HG02852 (cell line): ENCODE results near the gene SMC1B.
"Not testable (repeated sequence)": the region's sequence is repeated elsewhere in the genome, so short reads cannot be mapped to it uniquely, and the experiment has no call there.

Source experiments
- ATAC-seq: cut with Tn5 transposase; IDR thresholded peaks from one replicate; pipeline ENCODE4 v1.9.1; 2021; ENCODE audit warnings: mild to moderate bottlenecking, moderate library complexity; ENCODE audit not compliant: unreplicated experiment

SMC1B gene

GRCh38 chr22:45444168-45444567 is 30.8 kb upstream of the SMC1B start:
- ATAC-seq, result no peak

- ATAC-seq, result no peak
These were observed 28.7 kb upstream of the SMC1B start for GRCh38 chr22:45442116-45442515.

- no peak for ATAC-seq
These were observed 27.7 kb upstream of the SMC1B start for GRCh38 chr22:45441138-45441537.

DNA sequence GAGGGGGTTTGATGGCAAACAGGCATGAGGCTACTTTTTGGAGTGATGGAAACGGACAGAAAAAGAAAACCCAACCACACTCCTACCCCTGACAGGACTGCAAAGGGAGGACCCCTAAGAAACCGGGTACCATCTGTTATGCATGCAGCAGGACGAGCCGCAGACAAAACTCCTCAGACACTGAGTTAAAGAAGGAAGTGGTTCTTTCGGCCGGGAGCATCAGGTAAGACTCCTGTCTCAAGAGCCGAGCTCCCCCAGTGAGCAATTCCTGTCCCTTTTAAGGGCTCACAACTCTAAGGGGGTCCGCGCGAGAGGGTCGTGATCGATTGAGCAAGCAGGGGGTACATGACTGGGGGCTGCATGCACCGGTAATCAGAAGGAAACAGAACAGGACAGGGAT is 27.3 kb upstream of the SMC1B start:
- not testable (repeated sequence) for ATAC-seq

- no peak for ATAC-seq
These were observed 24.9 kb upstream of the SMC1B start for GRCh38 chr22:45438336-45438735.

- not testable (repeated sequence) for ATAC-seq
These were observed 23.6 kb upstream of the SMC1B start for GRCh38 chr22:45436871-45437517.

- ATAC-seq, result no peak
These were observed 22.2 kb upstream of the SMC1B start for GRCh38 chr22:45435544-45436139.

GRCh38 chr22:45434981-45435380 is 21.6 kb upstream of the SMC1B start:
- ATAC-seq, result no peak

DNA sequence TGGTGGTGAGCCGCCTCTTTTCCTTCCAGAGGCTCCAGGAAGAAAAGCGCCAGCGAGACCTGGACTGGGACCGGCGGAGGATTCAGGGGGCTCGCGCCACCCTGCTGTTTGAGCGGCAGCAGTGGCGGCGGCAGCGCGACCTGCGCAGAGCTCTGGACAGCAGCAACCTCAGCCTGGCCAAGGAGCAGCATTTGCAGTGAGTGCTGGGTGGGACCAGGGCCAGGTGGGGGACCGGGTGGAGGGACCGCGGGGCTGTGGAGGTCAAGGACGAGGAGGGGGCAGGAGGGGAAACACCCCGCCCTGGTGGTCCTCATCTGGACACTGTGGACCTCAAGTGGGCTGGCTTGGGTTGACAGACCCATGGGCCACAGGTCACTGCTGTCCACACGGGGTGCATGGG is 17.5 kb upstream of the SMC1B start:
- ATAC-seq, result no peak

GRCh38 chr22:45429981-45430775 is 16.8 kb upstream of the SMC1B start:
- no peak for ATAC-seq

DNA sequence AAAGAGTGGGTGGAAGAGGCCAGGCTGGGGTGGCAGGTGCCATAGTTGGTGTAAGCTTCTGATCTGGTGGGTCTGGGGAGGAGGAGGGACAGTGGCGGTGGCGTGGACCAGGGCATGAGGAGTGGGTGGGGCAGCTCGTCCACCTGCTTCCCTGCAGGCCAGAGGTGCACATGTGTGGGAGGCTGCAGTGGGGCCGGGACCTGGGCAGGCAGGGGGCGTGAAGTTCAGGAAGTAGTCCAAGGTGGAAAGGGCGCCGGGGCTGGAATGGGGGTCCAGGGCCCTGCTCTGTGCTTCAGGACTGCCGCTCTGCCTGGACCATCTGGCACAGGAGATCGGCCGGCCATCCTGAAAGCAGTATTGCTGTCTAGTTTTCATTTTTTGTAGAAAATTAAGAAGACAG is 16.0 kb upstream of the SMC1B start:
- no peak for ATAC-seq

DNA sequence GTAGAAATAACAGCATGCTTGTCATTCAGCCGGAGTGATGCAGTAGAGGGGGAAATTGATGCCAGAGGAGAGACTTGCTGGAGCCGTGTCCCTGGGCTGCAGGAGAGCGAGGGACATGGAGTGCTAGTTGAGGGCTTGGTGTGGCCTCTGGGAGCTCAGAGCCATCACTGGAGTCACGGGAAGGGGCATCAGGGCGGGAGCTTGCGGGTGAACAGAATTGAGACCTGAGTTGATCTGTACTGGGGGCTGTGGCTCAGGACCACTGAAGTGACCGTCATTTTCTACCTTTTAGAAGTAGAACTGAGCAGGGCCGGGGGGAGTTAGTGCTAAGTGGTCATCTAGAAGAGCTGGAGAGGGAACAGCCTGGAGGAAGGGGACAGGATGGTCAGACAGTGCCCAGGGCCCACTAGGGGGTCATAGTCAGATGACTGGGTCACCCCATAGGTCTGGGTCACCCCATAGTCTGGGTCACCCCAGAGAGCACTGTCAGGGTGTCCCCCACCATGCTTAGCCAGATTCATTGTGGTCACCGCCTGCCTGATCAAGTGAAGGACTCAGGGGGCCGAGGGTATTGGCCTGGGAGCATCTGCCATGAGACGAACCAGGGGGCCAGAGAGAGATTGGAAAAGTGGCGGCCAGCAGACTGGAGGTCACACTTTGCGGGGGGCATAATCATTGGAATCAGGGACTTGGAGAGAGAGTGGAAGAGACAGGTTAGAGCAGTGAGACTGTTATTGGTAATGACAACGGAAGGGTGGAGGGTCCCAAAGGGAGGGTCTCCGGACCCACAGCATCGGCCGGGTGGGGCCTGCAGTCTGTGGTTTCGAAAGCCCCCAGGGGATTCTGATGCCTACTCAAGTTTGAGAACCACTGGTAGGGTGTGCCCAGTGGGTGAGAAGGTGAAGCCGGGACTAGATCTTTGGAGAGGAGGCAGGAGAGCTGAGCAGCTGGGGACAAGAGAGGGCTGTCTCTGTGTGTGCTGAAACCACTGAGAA is 15.3 kb upstream of the SMC1B start:
- no peak for ATAC-seq

DNA sequence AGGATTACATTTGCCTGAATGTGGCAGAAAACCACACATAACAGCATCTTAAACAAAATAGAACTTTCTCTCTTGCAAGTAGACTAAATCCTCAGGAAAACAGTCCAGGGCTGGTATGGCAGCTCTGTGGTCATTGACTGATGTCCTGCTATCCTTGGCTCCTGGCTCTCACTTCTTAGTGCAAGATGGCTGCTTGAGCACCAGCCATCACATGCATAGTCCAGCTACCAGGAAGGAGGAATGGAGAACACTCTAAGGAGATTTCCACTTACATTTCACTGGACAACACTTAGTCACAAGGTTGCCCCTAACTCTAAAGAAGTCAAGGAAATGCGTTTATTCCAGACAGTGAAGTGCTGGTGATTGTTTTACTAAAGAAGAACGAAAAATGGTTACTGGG is 13.7 kb upstream of the SMC1B start:
- no peak for ATAC-seq

- ATAC-seq, result no peak
These were observed 13.0 kb upstream of the SMC1B start for GRCh38 chr22:45426387-45426786.

GRCh38 chr22:45425531-45426265 is 12.3 kb upstream of the SMC1B start:
- no peak for ATAC-seq

- no peak for ATAC-seq
These were observed 11.7 kb upstream of the SMC1B start for GRCh38 chr22:45425101-45425500.

DNA sequence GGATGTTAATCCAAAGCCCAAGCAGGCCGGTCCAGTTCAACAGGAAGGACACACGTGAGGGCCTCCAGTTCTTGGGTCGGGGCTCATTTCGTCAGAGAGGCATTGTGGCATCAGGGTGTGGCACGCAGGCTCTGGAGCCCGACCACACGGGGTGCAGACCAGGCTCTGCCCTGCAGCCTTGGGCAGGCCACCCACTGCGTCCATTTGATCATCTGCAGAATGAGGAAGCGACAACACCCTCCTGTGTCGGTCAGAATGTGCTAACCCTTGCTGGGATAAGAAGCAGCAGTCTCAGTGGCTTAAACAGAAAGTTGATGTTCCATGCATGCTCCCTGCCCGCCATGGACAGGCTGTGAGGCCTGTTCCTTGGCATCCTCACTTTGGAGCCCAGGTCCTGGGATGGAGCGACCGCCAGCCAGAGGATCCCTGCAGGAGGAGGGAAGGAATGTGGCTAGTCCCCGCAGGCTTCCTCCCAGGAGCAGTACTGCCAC is 10.9 kb upstream of the SMC1B start:
- ATAC-seq, result no peak

DNA sequence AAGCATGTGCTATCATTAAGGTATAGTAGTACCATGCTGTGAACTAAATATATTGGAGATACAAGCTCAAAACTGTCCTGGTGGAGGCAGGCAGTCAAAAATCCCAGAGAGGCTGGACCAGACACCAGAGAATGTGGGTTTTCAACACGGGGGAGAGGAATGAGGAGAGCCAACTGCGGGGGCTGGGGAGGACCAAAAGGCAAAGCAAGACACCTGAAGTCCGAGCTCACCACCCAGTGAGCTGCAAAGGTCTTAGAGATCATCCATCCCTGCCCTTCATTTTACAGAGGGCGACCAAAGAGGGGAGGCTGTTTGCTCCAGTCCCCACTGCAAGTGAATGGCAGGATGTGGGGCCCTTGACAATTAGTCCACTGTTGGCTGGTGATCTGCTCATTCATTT is 10.1 kb upstream of the SMC1B start:
- ATAC-seq, result no peak

GRCh38 chr22:45422237-45422983 is 9.0 kb upstream of the SMC1B start:
- ATAC-seq, result no peak
